Common myeloid progenitor, CD34-positive (primary cell): ENCODE data around the gene TRMT10B.
"Not testable (repeated sequence)": the region's sequence is repeated elsewhere in the genome, so short reads cannot be mapped to it uniquely, and the experiment has no call there.

Experiments used
- CTCF ChIA-PET: fragments of 350-600 bp; sonication (Branson Sonifier 250); formaldehyde crosslinking; loops from one replicate; lab custom pipeline; 2021; ENCODE audit warnings: antibody characterized with exemption; lab: Charles Lee
- POLR2A ChIA-PET: fragments of 350-600 bp; sonication (Branson Sonifier 250); formaldehyde crosslinking; loops from one replicate; lab custom pipeline; 2021; ENCODE audit warnings: antibody characterized with exemption; lab: Charles Lee
- DNase-seq, 3 donors: peaks; one replicate each; pipeline versions ENCODE4 v3.0.0 to v3.0.0-alpha.2; 2013
- H3K27ac ChIP-seq, 2 experiments: 1 replicate in 1 of 2; 2 replicates in 1 of 2; pipeline ENCODE4 v1.7.0; 2013; ENCODE audit warnings: inconsistent platforms in 2 of 2, low read length in 2 of 2, mild to moderate bottlenecking in 2 of 2, low read depth in 1 of 2, moderate library complexity in 1 of 2; ENCODE audit not compliant: severe bottlenecking in 2 of 2, insufficient read depth in 1 of 2, poor library complexity in 1 of 2
- H3K27me3 ChIP-seq, 5 experiments: replicated peaks in 2 of 5; 1 replicate in 3 of 5; 2 replicates in 2 of 5; pipeline versions ENCODE4 v1.6.1 to v1.7.0; 2013; ENCODE audit warnings: low read length in 4 of 5, mild to moderate bottlenecking in 2 of 5, moderate library complexity in 2 of 5, inconsistent platforms in 1 of 5; ENCODE audit not compliant: insufficient read depth in 5 of 5, control insufficient read depth in 4 of 5
- H3K36me3 ChIP-seq, 4 experiments: 1 replicate in 2 of 4; 2 replicates in 2 of 4; pipeline versions ENCODE4 v1.6.1 to v1.7.0; 2013; ENCODE audit warnings: low read length in 3 of 4, control low read depth in 1 of 4, mild to moderate bottlenecking in 1 of 4; ENCODE audit not compliant: control insufficient read depth in 4 of 4, insufficient read depth in 4 of 4
- H3K4me1 ChIP-seq, 4 experiments: 1 replicate in 3 of 4; 2 replicates in 1 of 4; pipeline versions ENCODE4 v1.6.1 to v1.7.1; 2013; ENCODE audit warnings: low read length in 3 of 4, mild to moderate bottlenecking in 3 of 4, control low read depth in 1 of 4, inconsistent platforms in 1 of 4, moderate library complexity in 1 of 4; ENCODE audit not compliant: control insufficient read depth in 4 of 4, insufficient read depth in 4 of 4; ENCODE audit errors: control extremely low read depth in 1 of 4
- H3K4me3 ChIP-seq, 7 experiments: 1 replicate in 4 of 7; 2 replicates in 3 of 7; pipeline versions ENCODE4 v1.5.1 to v1.7.0; 2013; ENCODE audit warnings: mild to moderate bottlenecking in 7 of 7, low read length in 6 of 7, moderate library complexity in 6 of 7, inconsistent platforms in 2 of 7, low read depth in 2 of 7, control low read depth in 1 of 7; ENCODE audit not compliant: insufficient read depth in 4 of 7, control insufficient read depth in 1 of 7; ENCODE audit errors: extremely low read depth in 1 of 7
- H3K9me3 ChIP-seq, 5 experiments: 1 replicate in 4 of 5; 2 replicates in 1 of 5; pipeline versions ENCODE4 v1.6.1 to v1.7.1; 2013; ENCODE audit warnings: low read length in 4 of 5, mild to moderate bottlenecking in 2 of 5, inconsistent platforms in 1 of 5, low read depth in 1 of 5, moderate library complexity in 1 of 5; ENCODE audit not compliant: control insufficient read depth in 4 of 5, insufficient read depth in 2 of 5; ENCODE audit errors: control extremely low read depth in 1 of 5
- WGBS: methylation state at CpG from one replicate; pipeline ENCODE4 v1.1.5; 2013; ENCODE audit not compliant: insufficient coverage; 5-methylcytosine and 5-hydroxymethylcytosine counted together

TRMT10B gene

DNA sequence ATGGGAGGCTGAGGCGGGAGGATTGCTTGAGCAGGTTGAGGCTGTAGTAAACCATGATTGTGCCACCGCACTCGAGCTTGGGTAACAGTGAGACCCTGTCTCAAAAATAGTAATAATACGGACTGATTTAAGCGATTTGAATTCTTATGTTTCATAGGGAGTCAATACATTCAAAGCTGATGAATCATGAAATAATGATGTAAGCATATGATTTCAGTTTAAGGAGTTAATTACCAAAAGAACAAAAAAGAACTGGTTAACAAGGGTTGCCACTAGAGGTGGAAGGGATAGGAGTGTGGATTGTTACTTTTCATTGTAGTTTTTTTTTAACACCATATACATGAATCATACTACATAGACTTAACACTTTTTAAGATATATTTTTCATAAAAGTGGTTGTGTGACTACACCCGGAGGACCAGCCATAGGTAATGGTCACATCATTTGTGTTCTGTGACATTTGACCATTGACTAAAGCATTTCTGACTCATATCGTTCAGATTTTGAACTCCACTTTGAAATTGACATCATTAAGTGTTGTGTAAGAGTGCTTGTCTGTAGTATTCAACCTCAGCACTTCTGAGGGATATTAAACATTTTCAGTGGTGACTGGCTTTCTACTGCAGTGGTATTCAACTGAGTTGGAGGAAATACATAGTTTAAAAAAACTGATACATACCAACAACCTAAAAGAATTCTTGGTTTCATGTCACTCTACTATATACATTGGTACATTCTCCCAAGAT lies 7.0 kb downstream of the TRMT10B start:
- Histone ChIP-seq H3K27ac (no peak overlapping the region), H3K9me3 (no peaks in the 10 kb centered on the region), H3K4me1 (no peaks in the 10 kb centered on the region), H3K4me3 (no peak overlapping the region), H3K27me3 (no peaks in the 10 kb centered on the region), H3K36me3 (peaks cover 2 to 18% (median 4%) of the 10 kb centered on the region in 4 experiments)
- DNase-seq = no peak
- CTCF ChIA-PET = interaction anchor here (1.2 to 1.6 kb wide), 3 partner anchors 8 to 165 kb away, joined by 3 to 5 read pairs (median 3); no protein-coding TSS in a partner anchor
- WGBS = 100% methylated on average over 3 of the region's 7 CpGs
- POLR2A ChIA-PET = no interaction called here

GRCh38 chr9:37761511-37761910 lies 7.9 kb downstream of the TRMT10B start:
- ChIA-PET POLR2A (no interaction called here), CTCF (interaction anchor here (1.2 kb wide), 1 partner anchor 18 kb away, joined by 3 read pairs; no protein-coding TSS in a partner anchor)
- Histone ChIP-seq H3K27ac (no peak overlapping the region), H3K9me3 (no peaks in the 10 kb centered on the region), H3K4me3 (no peak overlapping the region), H3K36me3 (peaks cover 2 to 18% (median 4%) of the 10 kb centered on the region in 4 experiments), H3K4me1 (no peaks in the 10 kb centered on the region), H3K27me3 (no peaks in the 10 kb centered on the region)
- DNase-seq = no peak
- WGBS = 70% methylated on average over 2 of the region's 3 CpGs

DNA sequence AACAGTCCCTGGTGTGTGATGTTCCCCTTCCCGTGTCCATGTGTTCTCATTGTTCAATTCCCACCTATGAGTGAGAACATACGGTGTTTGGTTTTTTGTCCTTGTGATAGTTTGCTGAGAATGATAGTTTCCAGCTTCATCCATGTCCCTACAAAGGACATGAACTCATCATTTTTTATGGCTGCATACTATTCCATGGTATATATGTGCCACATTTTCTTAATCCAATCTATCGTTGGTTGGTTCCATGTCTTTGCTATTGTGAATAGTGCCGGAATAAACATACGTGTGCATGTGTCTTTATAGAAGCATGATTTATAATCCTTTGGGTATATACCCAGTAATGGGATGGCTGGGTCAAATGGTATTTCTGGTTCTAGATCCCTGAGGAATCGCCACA lies 11.7 kb downstream of the TRMT10B start:
- H3K27ac ChIP-seq, H3K27me3 ChIP-seq, DNase-seq, H3K4me3 ChIP-seq, POLR2A ChIA-PET, H3K9me3 ChIP-seq, H3K4me1 ChIP-seq, CTCF ChIA-PET: not testable (repeated sequence)
- peaks cover 6 to 36% (median 11%) of the 10 kb centered on the region in 4 experiments for H3K36me3 ChIP-seq
- 100% methylated on average over 1 of the region's 6 CpGs for WGBS

- Histone ChIP-seq H3K4me3 (no peak overlapping the region), H3K27ac (no peak overlapping the region), H3K4me1 (no peaks in the 10 kb centered on the region), H3K36me3 (peaks cover 16 to 44% (median 25%) of the 10 kb centered on the region in 4 experiments), H3K27me3 (no peaks in the 10 kb centered on the region), H3K9me3 (no peaks in the 10 kb centered on the region)
- 100% methylated on average over 4 of the region's 5 CpGs for WGBS
- ChIA-PET CTCF (no interaction called here), POLR2A (no interaction called here)
- peak in 1 of 3 donors; percentile 17 for DNase-seq
These were observed 15.7 kb downstream of the TRMT10B start for GRCh38 chr9:37769306-37769705.

DNA sequence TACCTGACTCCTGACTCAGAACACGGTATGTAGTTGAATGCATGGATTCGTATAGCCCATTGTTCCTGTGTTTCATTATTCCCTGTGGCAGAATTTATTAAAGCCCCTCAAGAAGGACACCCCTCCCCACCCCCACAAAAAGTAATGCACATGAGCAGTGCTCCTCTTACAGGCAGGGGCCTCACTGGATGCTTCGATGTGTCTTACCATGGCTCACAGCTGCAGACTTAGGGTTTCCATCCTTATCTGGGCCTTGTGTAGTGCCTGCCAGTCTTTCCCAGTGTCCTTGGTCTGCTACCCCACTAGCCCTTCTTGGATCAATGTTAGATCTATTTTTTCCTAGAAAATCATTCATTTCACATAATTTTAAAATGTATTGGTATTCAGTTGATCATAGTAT lies 16.4 kb downstream of the TRMT10B start:
- no peak for DNase-seq
- WGBS = 97% methylated on average over 3 of the region's 3 CpGs
- Histone ChIP-seq H3K27ac (no peak overlapping the region), H3K4me1 (no peaks in the 10 kb centered on the region), H3K27me3 (no peaks in the 10 kb centered on the region), H3K9me3 (no peaks in the 10 kb centered on the region), H3K4me3 (no peak overlapping the region), H3K36me3 (peaks cover 20 to 45% (median 28%) of the 10 kb centered on the region in 4 experiments)
- POLR2A ChIA-PET = no interaction called here
- CTCF ChIA-PET = interaction anchor here (1.4 kb wide), 1 partner anchor 14 kb away, joined by 5 read pairs; no protein-coding TSS in a partner anchor

GRCh38 chr9:37775216-37775919 lies 21.8 kb downstream of the TRMT10B start:
- no peak overlapping the region for H3K4me3 ChIP-seq
- 100% methylated on average over 1 of the region's 1 CpG for WGBS
- POLR2A ChIA-PET = no interaction called here
- H3K4me1 ChIP-seq = no peaks in the 10 kb centered on the region
- H3K27ac ChIP-seq = no peak overlapping the region
- H3K9me3 ChIP-seq = no peaks in the 10 kb centered on the region
- CTCF ChIA-PET = interaction anchor here (1.4 kb wide), 1 partner anchor 27 kb away, joined by 6 read pairs; no protein-coding TSS in a partner anchor
- H3K27me3 ChIP-seq = no peaks in the 10 kb centered on the region
- H3K36me3 ChIP-seq = peaks cover 23 to 68% (median 53%) of the 10 kb centered on the region in 4 experiments
- DNase-seq = no peak

GRCh38 chr9:37776328-37776727 lies 22.7 kb downstream of the TRMT10B start:
- DNase-seq = no peak
- peaks cover 22 to 71% (median 58%) of the 10 kb centered on the region in 4 experiments for H3K36me3 ChIP-seq
- no peaks in the 10 kb centered on the region for H3K9me3 ChIP-seq
- POLR2A ChIA-PET = no interaction called here
- 100% methylated on average over 3 of the region's 5 CpGs for WGBS
- no peaks in the 10 kb centered on the region for H3K27me3 ChIP-seq
- H3K4me1 ChIP-seq = no peaks in the 10 kb centered on the region
- CTCF ChIA-PET = no interaction called here
- no peak overlapping the region for H3K27ac ChIP-seq
- H3K4me3 ChIP-seq = no peak overlapping the region
